Sigmoid colon (tissue), 7 donors: ENCODE results near the gene HLA-B. TPM values are rescaled to one million over a fixed set of nuclear protein-coding genes. Genes with fewer than 3 reads are reported as not detected.

Experiments
- DNase-seq: peaks from one replicate; pipeline ENCODE4 v3.0.0-alpha.2; 2019
- H3K27ac ChIP-seq, 4 donors: fragments of 200-600 bp; sonication (generic); one replicate each; pipeline ENCODE4 v1.5.1; 2016 to 2019; ENCODE audit warnings: mild to moderate bottlenecking in 1 of 4
- H3K27me3 ChIP-seq, 3 donors: fragments of 200-600 bp; sonication (generic); one replicate each; pipeline ENCODE4 v1.5.1; 2019; ENCODE audit warnings: mild to moderate bottlenecking in 1 of 3
- H3K36me3 ChIP-seq, 4 donors: fragments of 200-600 bp; sonication (generic); one replicate each; pipeline ENCODE4 v1.5.1; 2016 to 2019
- H3K4me1 ChIP-seq, 4 donors: fragments of 200-600 bp; sonication (generic); one replicate each; pipeline ENCODE4 v1.5.1; 2017 to 2019
- H3K4me3 ChIP-seq, 4 donors: fragments of 200-600 bp; sonication (generic); one replicate each; pipeline ENCODE4 v1.5.1; 2017 to 2019; ENCODE audit warnings: mild to moderate bottlenecking in 2 of 4, moderate library complexity in 1 of 4
- H3K9me3 ChIP-seq, 4 donors: fragments of 200-600 bp in 3 of 4; sonication (generic) in 3 of 4; one replicate each; pipeline versions ENCODE4 v1.5.1 to v1.6.1; 2013 to 2019
- EP300 ChIP-seq, 4 donors: sonication (generic); formaldehyde crosslinking; IDR thresholded peaks; one replicate each; pipeline ENCODE4 v1.6.1; 2017; ENCODE audit warnings: antibody characterized with exemption in 4 of 4
- POLR2A ChIP-seq, 2 donors: fragments of 450-650 bp; IDR thresholded peaks; one replicate each; pipeline ENCODE4 v1.6.1; 2016; ENCODE audit warnings: antibody characterized with exemption in 2 of 2, mild to moderate bottlenecking in 2 of 2, moderate library complexity in 2 of 2
- POLR2AphosphoS5 ChIP-seq, 4 donors: sonication (generic); formaldehyde crosslinking; IDR thresholded peaks; one replicate each; pipeline ENCODE4 v1.6.1; 2017; ENCODE audit warnings: antibody characterized with exemption in 4 of 4
- WGBS, 2 donors: extraction: QIAGEN DNeasy Blood & Tissue Kit; methylation state at CpG; one replicate each; pipeline ENCODE4 v1.1.7; 2013; 5-methylcytosine and 5-hydroxymethylcytosine counted together
- intact Hi-C: fragments of 100-400 bp; cut with DNase I; formaldehyde crosslinking; loops from one replicate; pipeline ENCODE4 v1.15.1; 2023
- polyA plus RNA-seq, 3 donors: library from polyadenylated mRNA; stranded (reverse); fragments of 200-250 nt; gene quantifications; one replicate each; pipeline ENCODE4 v1.2.3, GENCODE V29; 2013
- total RNA-seq, 4 donors: library from RNA; depleted of rRNA; stranded (reverse); fragments of >200 nt; gene quantifications; one replicate each; pipeline ENCODE4 v1.1.0, GENCODE V29; 2016
- TF ChIP-seq, protein P1 (sequence below), 4 experiments: fragments of 450-650 bp in 3 of 4; fragments of 200-600 bp in 1 of 4; IDR thresholded peaks; one replicate each; pipeline ENCODE4 v1.5.1; 2016 to 2019; ENCODE audit warnings: antibody characterized with exemption in 4 of 4, mild to moderate bottlenecking in 3 of 4, moderate library complexity in 2 of 4
- donor health status: healthy with polysubstance abuse.
- donor health status: Bipolar disorder and iron deficiency.
- donor health status: healthy.

Gene HLA-B
- total and polyA plus RNA-seq, 7 donors = 279 to 3,047 (median 377) TPM

DNA sequence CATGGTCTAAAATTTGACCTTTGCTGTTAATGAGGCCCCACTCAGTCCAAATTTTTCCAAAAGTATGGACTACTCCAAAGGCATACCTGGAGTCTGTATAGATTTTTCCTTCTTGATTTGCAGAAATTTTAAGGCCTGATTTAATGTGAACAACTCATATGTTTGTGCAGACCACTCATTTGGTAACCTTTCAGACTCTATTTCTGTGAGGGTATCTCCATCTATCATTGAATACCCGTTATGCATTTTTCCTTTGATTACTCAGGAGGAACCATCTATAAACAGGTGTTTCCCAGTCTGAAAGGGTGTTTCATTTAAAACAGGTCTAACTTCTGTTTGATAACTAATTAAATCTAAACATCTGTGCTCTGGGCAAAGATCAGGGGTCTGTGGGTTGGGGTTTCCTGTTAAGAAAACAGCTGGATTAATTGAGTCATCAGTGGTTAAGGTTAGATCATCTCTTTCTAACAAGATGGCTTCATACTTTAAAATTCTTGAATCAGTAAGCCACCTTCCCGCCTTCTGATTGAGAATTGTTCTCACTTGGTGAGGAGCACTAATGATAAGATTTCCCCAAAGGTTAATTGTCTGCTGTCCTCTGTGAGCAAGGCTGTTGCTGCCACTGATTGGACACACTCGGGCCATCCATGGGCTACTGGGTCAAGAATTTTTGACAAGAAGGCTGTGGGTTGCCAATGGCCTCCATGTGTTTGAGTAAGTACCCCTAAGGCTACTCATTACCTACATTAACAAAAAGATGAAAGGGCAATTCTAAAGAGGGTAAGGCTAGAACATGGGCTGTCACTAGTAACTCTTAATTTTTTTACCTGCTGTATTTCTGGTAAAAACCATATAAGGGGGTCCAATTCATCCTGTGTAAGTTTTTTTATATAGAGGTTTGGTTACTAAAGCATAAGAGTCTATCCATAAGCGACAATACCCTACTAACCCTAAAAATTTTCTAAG, 24.1 kb downstream of the HLA-B start:
- Histone ChIP-seq H3K27me3 (no peaks in the 10 kb centered on the region), H3K4me1 (no peaks in the 10 kb centered on the region), H3K9me3 (peaks cover 0 to 14% (median under 1%) of the 10 kb centered on the region in 4 donors), H3K4me3 (no peak overlapping the region), H3K36me3 (no peaks in the 10 kb centered on the region), H3K27ac (no peak overlapping the region)
- TF ChIP-seq, protein P1, sequence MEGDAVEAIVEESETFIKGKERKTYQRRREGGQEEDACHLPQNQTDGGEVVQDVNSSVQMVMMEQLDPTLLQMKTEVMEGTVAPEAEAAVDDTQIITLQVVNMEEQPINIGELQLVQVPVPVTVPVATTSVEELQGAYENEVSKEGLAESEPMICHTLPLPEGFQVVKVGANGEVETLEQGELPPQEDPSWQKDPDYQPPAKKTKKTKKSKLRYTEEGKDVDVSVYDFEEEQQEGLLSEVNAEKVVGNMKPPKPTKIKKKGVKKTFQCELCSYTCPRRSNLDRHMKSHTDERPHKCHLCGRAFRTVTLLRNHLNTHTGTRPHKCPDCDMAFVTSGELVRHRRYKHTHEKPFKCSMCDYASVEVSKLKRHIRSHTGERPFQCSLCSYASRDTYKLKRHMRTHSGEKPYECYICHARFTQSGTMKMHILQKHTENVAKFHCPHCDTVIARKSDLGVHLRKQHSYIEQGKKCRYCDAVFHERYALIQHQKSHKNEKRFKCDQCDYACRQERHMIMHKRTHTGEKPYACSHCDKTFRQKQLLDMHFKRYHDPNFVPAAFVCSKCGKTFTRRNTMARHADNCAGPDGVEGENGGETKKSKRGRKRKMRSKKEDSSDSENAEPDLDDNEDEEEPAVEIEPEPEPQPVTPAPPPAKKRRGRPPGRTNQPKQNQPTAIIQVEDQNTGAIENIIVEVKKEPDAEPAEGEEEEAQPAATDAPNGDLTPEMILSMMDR (IDR thresholded peaks at IDR 0.05) = no peak
- TF ChIP-seq POLR2AphosphoS5 (IDR thresholded peaks at IDR 0.05) (no peak), POLR2A (IDR thresholded peaks at IDR 0.05) (no peak), EP300 (IDR thresholded peaks at IDR 0.05) (no peak)
- no peak for DNase-seq
- WGBS, 2 donors = 53 to 56% methylated on average over 4 of the region's 4 CpGs
- intact Hi-C loops = no loop called here

DNA sequence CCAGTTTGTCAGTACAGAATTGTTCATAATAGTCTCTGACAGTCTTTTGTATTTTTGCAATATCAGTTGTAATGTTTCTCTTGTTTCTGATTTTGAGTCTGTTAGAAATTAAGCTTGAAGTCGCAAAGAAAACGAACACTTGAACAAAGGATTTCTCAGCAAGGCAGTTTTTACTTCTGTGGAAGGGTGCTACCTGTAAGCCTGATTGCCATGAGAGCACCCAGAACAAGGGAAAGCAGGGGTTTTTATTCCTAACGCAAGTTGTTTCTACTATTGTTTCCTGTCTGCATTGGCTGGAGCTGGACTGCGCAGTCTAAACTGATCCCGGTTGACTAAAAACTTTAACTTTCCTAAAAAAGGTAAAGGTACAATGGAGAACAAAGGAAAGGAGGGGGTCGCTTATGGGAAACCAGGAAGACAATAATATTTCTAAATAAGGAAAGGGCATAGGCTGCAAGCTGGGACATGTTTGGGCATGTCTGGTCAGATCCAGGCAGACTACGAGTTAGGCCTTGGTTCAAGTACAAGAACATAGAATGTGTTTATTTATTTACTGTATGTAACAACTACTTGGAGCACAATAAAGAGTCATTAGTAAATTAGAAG, 28.5 kb downstream of the HLA-B start:
- Histone ChIP-seq H3K4me3 (no peak overlapping the region), H3K4me1 (no peaks in the 10 kb centered on the region), H3K27me3 (no peaks in the 10 kb centered on the region), H3K36me3 (no peaks in the 10 kb centered on the region), H3K27ac (no peak overlapping the region), H3K9me3 (no peaks in the 10 kb centered on the region)
- no peak for DNase-seq
- intact Hi-C loops = no loop called here
- TF ChIP-seq POLR2A (IDR thresholded peaks at IDR 0.05) (no peak), POLR2AphosphoS5 (IDR thresholded peaks at IDR 0.05) (no peak)
- TF ChIP-seq, protein P1 (IDR thresholded peaks at IDR 0.05) = no peak
- whole genome bisulfite sequencing, 2 donors = 77 to 90% methylated on average over 7 of the region's 7 CpGs

DNA sequence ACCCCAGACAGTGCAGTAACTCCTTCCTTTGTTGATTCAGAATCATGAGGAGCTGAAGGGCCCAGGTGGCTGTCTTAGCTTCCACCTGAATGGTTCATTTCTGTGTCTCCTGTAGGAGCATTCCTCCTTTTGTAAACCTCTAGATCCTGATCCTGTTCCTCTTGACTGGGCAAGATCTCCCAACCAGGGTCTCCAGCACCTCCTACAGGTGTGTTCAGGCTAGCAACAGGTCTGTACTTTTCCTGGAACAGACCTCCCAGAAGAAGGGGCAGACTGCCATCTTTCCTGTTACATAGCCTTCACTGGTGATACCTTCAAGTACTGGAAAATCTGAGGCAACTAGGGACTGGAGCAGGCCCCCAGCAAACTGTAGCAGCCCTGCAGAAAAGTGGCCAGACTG, 35.2 kb downstream of the HLA-B start:
- intact Hi-C loops = no loop called here
- H3K4me1 ChIP-seq = no peaks in the 10 kb centered on the region
- no peak overlapping the region for H3K27ac ChIP-seq
- H3K36me3 ChIP-seq = no peaks in the 10 kb centered on the region
- no peaks in the 10 kb centered on the region for H3K27me3 ChIP-seq
- no peak overlapping the region for H3K4me3 ChIP-seq
- H3K9me3 ChIP-seq = no peaks in the 10 kb centered on the region
- DNase-seq = no peak
- TF ChIP-seq, protein P1 (IDR thresholded peaks at IDR 0.05) = no peak

DNA sequence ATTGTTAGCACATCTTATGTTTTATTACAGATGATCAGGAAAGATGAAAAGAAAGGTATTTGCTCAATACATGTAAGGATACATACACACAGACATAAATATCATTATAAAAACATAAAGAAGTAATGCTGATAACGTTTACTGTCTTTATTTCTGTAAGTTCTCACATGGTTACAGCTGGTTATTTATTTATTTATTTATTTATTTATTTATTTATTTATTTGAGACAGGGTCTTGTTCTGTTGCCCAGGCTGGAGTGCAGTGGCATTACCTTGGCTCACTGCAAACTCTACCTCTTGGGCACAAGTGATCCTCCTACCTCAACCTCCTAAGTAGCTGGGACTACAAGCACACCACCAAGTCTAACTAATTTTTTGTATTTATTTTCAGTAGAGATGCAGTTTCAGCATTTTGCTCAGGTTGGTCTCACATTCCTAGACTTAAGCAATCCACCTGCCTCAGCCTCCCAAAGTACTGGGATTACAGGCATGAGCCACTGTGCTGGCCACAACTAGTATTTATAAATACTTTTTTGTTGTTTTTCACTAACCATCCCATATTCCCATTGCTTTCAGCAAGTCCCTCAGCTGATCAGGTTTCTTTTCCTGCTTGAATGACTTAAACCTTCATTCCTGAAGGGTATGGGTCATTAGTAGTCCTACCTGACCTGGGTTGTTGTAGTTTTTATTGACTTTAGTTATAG, 35.8 kb downstream of the HLA-B start:
- Histone ChIP-seq H3K9me3 (no peaks in the 10 kb centered on the region), H3K27me3 (no peaks in the 10 kb centered on the region), H3K36me3 (no peaks in the 10 kb centered on the region), H3K4me1 (no peaks in the 10 kb centered on the region), H3K4me3 (no peak overlapping the region), H3K27ac (no peak overlapping the region)
- intact Hi-C loops = no loop called here
- no peak for TF ChIP-seq POLR2A (IDR thresholded peaks at IDR 0.05)
- TF ChIP-seq POLR2AphosphoS5 (IDR thresholded peaks at IDR 0.05) = no peak
- TF ChIP-seq, protein P1 (IDR thresholded peaks at IDR 0.05) = no peak
- TF ChIP-seq EP300 (IDR thresholded peaks at IDR 0.05) = no peak
- WGBS, 2 donors = 21 to 41% methylated on average over 1 of the region's 1 CpG
- DNase-seq = no peak
